Panc1 (cell line): ENCODE results near the gene UBE2QL1.

ENCODE experiments used
- CTCF ChIP-seq: fragments of 450-650 bp; IDR thresholded peaks from 2 replicates; pipeline ENCODE4 v1.5.1; 2017; ENCODE audit warnings: mild to moderate bottlenecking
- POLR2AphosphoS5 ChIP-seq: IDR thresholded peaks from 2 replicates; pipeline ENCODE4 v1.6.1; 2012; ENCODE audit warnings: mild to moderate bottlenecking, low read depth, low read length, moderate library complexity
- SIN3A ChIP-seq: IDR thresholded peaks from 2 replicates; pipeline ENCODE4 v1.6.1; 2012; ENCODE audit warnings: low read depth, mild to moderate bottlenecking, low read length, moderate library complexity, borderline replicate concordance; ENCODE audit not compliant: insufficient read depth
- TF ChIP-seq, protein P1 (sequence below), 2 experiments: IDR thresholded peaks; 2 replicates each; pipeline ENCODE4 v1.6.1; 2011 to 2012; ENCODE audit warnings: low read depth in 2 of 2, control low read depth in 1 of 2, low read length in 1 of 2, mild to moderate bottlenecking in 1 of 2, moderate library complexity in 1 of 2; ENCODE audit not compliant: insufficient read depth in 1 of 2

GRCh38 chr5:6490246-6490645, 41.6 kb downstream of the UBE2QL1 start:
- TF ChIP-seq CTCF (no peak), POLR2AphosphoS5 (no peak), SIN3A (no peak)
- TF ChIP-seq, protein P1, sequence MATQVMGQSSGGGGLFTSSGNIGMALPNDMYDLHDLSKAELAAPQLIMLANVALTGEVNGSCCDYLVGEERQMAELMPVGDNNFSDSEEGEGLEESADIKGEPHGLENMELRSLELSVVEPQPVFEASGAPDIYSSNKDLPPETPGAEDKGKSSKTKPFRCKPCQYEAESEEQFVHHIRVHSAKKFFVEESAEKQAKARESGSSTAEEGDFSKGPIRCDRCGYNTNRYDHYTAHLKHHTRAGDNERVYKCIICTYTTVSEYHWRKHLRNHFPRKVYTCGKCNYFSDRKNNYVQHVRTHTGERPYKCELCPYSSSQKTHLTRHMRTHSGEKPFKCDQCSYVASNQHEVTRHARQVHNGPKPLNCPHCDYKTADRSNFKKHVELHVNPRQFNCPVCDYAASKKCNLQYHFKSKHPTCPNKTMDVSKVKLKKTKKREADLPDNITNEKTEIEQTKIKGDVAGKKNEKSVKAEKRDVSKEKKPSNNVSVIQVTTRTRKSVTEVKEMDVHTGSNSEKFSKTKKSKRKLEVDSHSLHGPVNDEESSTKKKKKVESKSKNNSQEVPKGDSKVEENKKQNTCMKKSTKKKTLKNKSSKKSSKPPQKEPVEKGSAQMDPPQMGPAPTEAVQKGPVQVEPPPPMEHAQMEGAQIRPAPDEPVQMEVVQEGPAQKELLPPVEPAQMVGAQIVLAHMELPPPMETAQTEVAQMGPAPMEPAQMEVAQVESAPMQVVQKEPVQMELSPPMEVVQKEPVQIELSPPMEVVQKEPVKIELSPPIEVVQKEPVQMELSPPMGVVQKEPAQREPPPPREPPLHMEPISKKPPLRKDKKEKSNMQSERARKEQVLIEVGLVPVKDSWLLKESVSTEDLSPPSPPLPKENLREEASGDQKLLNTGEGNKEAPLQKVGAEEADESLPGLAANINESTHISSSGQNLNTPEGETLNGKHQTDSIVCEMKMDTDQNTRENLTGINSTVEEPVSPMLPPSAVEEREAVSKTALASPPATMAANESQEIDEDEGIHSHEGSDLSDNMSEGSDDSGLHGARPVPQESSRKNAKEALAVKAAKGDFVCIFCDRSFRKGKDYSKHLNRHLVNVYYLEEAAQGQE (IDR thresholded peaks at IDR 0.05; ENCODE audit: insufficient read depth in 1 of 2, low read depth in 2 of 2, low read length in 1 of 2), result no peak
